Epithelial cell of esophagus (primary cell): Measurements from ENCODE around the gene RHOA.
"Not testable (repeated sequence)": the region's sequence is repeated elsewhere in the genome, so short reads cannot be mapped to it uniquely, and the experiment has no call there.

Source experiments
- DNase-seq: peaks from one replicate; pipeline ENCODE4 v3.0.0; 2010; ENCODE audit warnings: low read depth
- H3K4me3 ChIP-seq: 2 replicates; pipeline ENCODE4 v1.5.1; 2011; ENCODE audit warnings: mild to moderate bottlenecking, low read length, control low read depth
- CTCF ChIP-seq: IDR thresholded peaks from 2 replicates; pipeline ENCODE4 v1.5.1; 2011; ENCODE audit warnings: low read depth, mild to moderate bottlenecking, low read length, control low read depth, inconsistent platforms; ENCODE audit not compliant: insufficient read depth; ENCODE audit errors: missing control alignments

Gene RHOA

GRCh38 chr3:49412632-49413337, 1.0 kb upstream of the RHOA start:
- peak; percentile 31 for DNase-seq
- peak overlapping the region; percentile 91 for H3K4me3 ChIP-seq
- no peak for TF ChIP-seq CTCF

GRCh38 chr3:49411535-49411967, 225 bp downstream of the RHOA start:
- peak overlapping the region; percentile 84 for H3K4me3 ChIP-seq
- no peak for TF ChIP-seq CTCF
- DNase-seq: peak; percentile 32

- DNase-seq: no peak
- no peak for TF ChIP-seq CTCF
- H3K4me3 ChIP-seq: peak overlapping the region; percentile 84
These were observed 786 bp downstream of the RHOA start for GRCh38 chr3:49410846-49411534.

GRCh38 chr3:49410066-49410845, 1.5 kb downstream of the RHOA start:
- peak overlapping the region; percentile 84 for H3K4me3 ChIP-seq
- no peak for TF ChIP-seq CTCF
- no peak for DNase-seq

- no peak for DNase-seq
- no peak overlapping the region for H3K4me3 ChIP-seq
- TF ChIP-seq CTCF: no peak
These were observed 4.9 kb downstream of the RHOA start for GRCh38 chr3:49406571-49407565.

GRCh38 chr3:49405570-49405969, 6.2 kb downstream of the RHOA start:
- DNase-seq, H3K4me3 ChIP-seq: not testable (repeated sequence)
